MCF 10A (cell line): ENCODE results near the gene KRTAP3-1. TPM values are rescaled to one million over a fixed set of nuclear protein-coding genes. Genes with fewer than 3 reads are reported as not detected.

Experiments
- BruUV-seq: library from RNA; stranded (reverse); fragments of 400-500 nt; replicated peaks from 2 replicates; lab custom pipeline; 2021; lab: Mats Ljungman, UMichigan
- CTCF ChIA-PET: fragments of 300-600 bp; sonication (Branson Sonifier 250); formaldehyde crosslinking; extraction: SDS; loops from one replicate; lab custom pipeline; 2021; ENCODE audit warnings: antibody characterized with exemption, inconsistent platforms; lab: Yijun Ruan, JAX
- POLR2A ChIA-PET: fragments of 300-600, 350-650 bp; sonication (Branson Sonifier 250); formaldehyde crosslinking; extraction: SDS; loops from one replicate; lab custom pipeline; 2020; ENCODE audit warnings: antibody characterized with exemption, inconsistent platforms; lab: Yijun Ruan, JAX
- DNase-seq: peaks from one replicate; pipeline ENCODE4 v3.0.0-alpha.2; 2018; ENCODE audit not compliant: unreplicated experiment
- H3K27ac Mint-ChIP-seq: one replicate; pipeline ENCODE4 v1.8.0; 2022; ENCODE audit warnings: mild to moderate bottlenecking, low read depth, mixed read lengths; ENCODE audit not compliant: unreplicated experiment
- H3K27me3 Mint-ChIP-seq: one replicate; pipeline ENCODE4 v1.8.0; 2022; ENCODE audit warnings: mixed read lengths; ENCODE audit not compliant: insufficient read depth, unreplicated experiment
- H3K36me3 Mint-ChIP-seq: one replicate; pipeline ENCODE4 v1.8.0; 2022; ENCODE audit warnings: mild to moderate bottlenecking, moderate library complexity, mixed read lengths; ENCODE audit not compliant: insufficient read depth, unreplicated experiment
- H3K4me1 Mint-ChIP-seq: one replicate; pipeline ENCODE4 v1.8.0; 2022; ENCODE audit warnings: mixed read lengths; ENCODE audit not compliant: insufficient read depth, unreplicated experiment
- H3K4me3 Mint-ChIP-seq: one replicate; pipeline ENCODE4 v1.8.0; 2022; ENCODE audit warnings: mild to moderate bottlenecking, moderate library complexity, mixed read lengths; ENCODE audit not compliant: unreplicated experiment
- H3K9me3 Mint-ChIP-seq: one replicate; pipeline ENCODE4 v1.8.0; 2022; ENCODE audit warnings: mixed read lengths; ENCODE audit not compliant: unreplicated experiment
- intact Hi-C: fragments of 100-400 bp; cut with micrococcal nuclease; formaldehyde crosslinking; loops from 2 replicates; pipeline ENCODE4 v1.14.1; 2022
- total RNA-seq: library from RNA; stranded (reverse); gene quantifications from 2 replicates; pipeline ENCODE4 v1.2.3, GENCODE V29; 2022
- TF ChIP-seq, protein P1 (sequence below): fragments of 200-600 bp; IDR thresholded peaks from one replicate; pipeline ENCODE4 v1.8.0; 2022; ENCODE audit warnings: antibody characterized with exemption, mild to moderate bottlenecking; ENCODE audit not compliant: unreplicated experiment

Gene KRTAP3-1
- total RNA-seq, 1 experiment from 2014 or later, result not detected

DNA sequence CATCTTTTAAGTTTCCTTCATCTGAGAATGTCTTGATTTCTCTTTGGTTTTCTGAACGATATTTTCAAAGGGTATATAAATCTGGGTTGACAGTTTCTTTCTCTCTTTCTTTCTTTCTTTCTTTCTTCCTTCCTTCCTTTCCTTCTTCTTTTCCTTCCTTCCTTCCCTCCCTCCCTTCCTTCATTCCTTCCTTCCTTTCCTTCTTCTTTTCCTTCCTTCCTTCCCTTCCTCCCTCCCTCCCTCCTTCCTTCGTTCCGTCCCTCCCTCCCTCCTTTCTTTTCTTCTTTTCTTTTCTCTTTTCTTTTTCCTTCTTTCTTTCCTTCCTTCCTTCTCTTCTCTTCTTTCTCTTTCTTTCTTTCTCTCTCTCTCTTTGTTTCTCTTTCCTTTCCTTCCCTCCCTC is 34.6 kb downstream of the KRTAP3-1 start:
- intact Hi-C loops, result no loop called here
- no TSS peak for BruUV-seq

DNA sequence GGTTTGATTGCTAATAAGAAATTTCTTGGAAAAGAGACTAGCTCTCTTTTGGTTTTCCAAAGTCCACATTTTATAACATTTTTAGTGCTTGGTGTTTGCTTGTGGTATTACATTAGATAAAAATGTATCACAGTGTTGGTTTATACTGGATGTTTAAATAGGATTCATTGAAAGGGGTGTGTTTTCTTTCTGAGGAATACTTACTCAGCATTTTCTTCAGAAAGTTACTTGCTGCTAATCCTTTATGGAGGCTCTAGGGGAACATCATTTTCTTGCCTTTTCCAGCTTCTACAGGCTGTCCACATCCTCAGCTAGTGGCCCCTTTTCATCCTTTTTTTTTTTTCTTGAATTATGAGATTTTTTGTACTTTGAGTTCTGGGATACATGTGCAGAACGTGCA is 41.3 kb downstream of the KRTAP3-1 start:
- BruUV-seq, result no TSS peak
- TF ChIP-seq, protein P1, sequence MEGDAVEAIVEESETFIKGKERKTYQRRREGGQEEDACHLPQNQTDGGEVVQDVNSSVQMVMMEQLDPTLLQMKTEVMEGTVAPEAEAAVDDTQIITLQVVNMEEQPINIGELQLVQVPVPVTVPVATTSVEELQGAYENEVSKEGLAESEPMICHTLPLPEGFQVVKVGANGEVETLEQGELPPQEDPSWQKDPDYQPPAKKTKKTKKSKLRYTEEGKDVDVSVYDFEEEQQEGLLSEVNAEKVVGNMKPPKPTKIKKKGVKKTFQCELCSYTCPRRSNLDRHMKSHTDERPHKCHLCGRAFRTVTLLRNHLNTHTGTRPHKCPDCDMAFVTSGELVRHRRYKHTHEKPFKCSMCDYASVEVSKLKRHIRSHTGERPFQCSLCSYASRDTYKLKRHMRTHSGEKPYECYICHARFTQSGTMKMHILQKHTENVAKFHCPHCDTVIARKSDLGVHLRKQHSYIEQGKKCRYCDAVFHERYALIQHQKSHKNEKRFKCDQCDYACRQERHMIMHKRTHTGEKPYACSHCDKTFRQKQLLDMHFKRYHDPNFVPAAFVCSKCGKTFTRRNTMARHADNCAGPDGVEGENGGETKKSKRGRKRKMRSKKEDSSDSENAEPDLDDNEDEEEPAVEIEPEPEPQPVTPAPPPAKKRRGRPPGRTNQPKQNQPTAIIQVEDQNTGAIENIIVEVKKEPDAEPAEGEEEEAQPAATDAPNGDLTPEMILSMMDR, result no peak
- POLR2A ChIA-PET, result no interaction called here
- Mint-ChIP-seq H3K9me3 (no peaks in the 10 kb centered on the region), H3K27ac (no peak overlapping the region), H3K36me3 (no peaks in the 10 kb centered on the region), H3K4me1 (no peaks in the 10 kb centered on the region), H3K27me3 (no peaks in the 10 kb centered on the region), H3K4me3 (no peak overlapping the region)
- no peak for DNase-seq
- intact Hi-C loops, result no loop called here
- CTCF ChIA-PET, result interaction anchor here (1.0 kb wide), 1 partner anchor 31 kb away, joined by 3 read pairs; no protein-coding TSS in a partner anchor

More for the DNA sequence above, 34.6 kb downstream of the KRTAP3-1 start:
- Mint-ChIP-seq H3K4me3 (no peak overlapping the region), H3K27ac (no peak overlapping the region), H3K4me1 (no peaks in the 10 kb centered on the region), H3K36me3 (no peaks in the 10 kb centered on the region), H3K9me3 (no peaks in the 10 kb centered on the region), H3K27me3 (no peaks in the 10 kb centered on the region)
- POLR2A ChIA-PET, result interaction anchor here (0.7 kb wide), 2 partner anchors 37 to 317 kb away, joined by 3 read pairs; no protein-coding TSS in a partner anchor
- TF ChIP-seq, protein P1, result no peak
- CTCF ChIA-PET, result interaction anchor here (0.7 kb wide), 1 partner anchor 473 kb away, joined by 3 read pairs; no protein-coding TSS in a partner anchor
- no peak for DNase-seq

DNA sequence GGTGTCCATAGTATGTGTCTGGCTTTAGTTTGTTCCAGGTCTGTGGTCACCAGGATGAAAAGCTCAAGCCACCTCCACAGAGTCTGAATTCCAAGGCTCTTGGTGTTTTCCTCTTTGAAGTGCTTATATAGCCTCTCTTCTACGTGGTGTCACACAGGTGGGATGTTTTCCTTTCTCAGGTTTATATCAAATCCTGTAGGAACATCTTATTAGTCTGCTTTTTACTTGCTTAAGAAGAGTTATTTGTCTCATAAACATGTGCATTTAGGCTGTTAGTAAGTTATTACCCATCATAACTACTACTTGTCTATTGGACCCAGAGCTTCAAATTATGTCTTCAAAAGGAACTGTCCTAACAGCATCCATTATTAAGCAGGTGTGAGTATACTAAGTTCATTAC is 42.1 kb downstream of the KRTAP3-1 start, which contains the start of gene KRT39:
Gene KRT39, minus strand, starts transcription at position 101 of the 400 bp plus-strand sequence. Its CDS starts 92 bp downstream, at position 9.
- no peak within 1 kb of the TSS for H3K27ac Mint-ChIP-seq
- H3K27me3 Mint-ChIP-seq, result no peaks in the 10 kb centered on the region
- H3K36me3 Mint-ChIP-seq, result no peaks in the 10 kb centered on the region
- no peaks in the 10 kb centered on the region for H3K4me1 Mint-ChIP-seq
- no peaks in the 10 kb centered on the region for H3K9me3 Mint-ChIP-seq
- no peak within 1 kb of the TSS for H3K4me3 Mint-ChIP-seq
- intact Hi-C loops, result no loop called here
- no peak for DNase-seq
- POLR2A ChIA-PET, result interaction anchor here (1.1 kb wide), 1 partner anchor 13 kb away, joined by 3 read pairs; no protein-coding TSS in a partner anchor
- BruUV-seq, result no TSS peak
- TF ChIP-seq, protein P1, result no peak
- CTCF ChIA-PET, result interaction anchor here (1.0 to 1.2 kb wide), 2 partner anchors 14 to 31 kb away, joined by 3 read pairs; no protein-coding TSS in a partner anchor

DNA sequence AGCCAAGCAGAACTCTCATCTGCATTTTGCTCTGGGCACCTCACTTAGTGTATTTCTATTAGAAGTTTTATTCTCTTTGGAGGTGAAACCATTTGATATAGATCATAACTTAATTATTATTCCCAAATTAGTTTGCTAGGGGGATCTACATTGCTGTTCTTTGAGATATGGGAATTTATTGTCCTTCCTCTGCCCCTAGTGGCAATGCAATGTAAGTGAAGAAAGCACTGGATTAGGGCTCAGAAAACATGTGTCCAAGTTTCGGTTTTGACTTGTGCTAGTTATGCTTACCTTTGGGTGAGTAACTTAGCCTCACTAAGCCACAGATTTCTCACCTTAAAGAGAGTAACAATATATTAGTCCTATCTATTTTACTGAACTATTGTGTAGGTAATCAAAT is 45.1 kb downstream of the KRTAP3-1 start:
- TF ChIP-seq, protein P1, result peak; percentile 42
- intact Hi-C loops, result no loop called here
- no peaks in the 10 kb centered on the region for H3K36me3 Mint-ChIP-seq
- H3K4me1 Mint-ChIP-seq, result peaks cover 6% of the 10 kb centered on the region
- DNase-seq, result peak; percentile 69
- CTCF ChIA-PET, result interaction anchor here (0.6 to 1.7 kb wide), 5 partner anchors 9 to 531 kb away, joined by 3 to 6 read pairs (median 3); no protein-coding TSS in a partner anchor
- no peaks in the 10 kb centered on the region for H3K27me3 Mint-ChIP-seq
- no peak overlapping the region for H3K4me3 Mint-ChIP-seq
- H3K27ac Mint-ChIP-seq, result no peak overlapping the region
- BruUV-seq, result no TSS peak
- no peaks in the 10 kb centered on the region for H3K9me3 Mint-ChIP-seq
- POLR2A ChIA-PET, result no interaction called here
